Measurements from ENCODE around the gene RUNX1.

RUNX1 gene

DNA sequence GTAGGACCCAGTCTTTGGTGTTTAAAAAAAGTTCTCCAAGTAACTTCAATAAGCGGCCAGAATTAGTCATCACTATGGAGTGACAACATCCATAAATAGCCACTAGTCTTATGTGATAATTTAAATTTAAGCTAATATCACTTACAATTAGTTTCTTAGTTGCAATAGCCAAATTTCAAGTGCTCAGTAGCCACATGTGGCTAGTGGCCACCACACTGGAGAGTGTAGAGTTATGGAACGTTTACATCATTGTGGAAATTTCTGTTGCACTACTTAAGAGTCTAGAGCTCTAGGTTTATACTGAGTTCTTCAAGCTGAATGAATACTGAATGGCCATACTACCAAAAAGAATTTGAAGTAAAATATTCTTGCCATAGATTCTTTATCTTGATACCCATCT, 121.1 kb downstream of the RUNX1 start:
- no peak for DNase-seq (ENCODE audit: extremely low read depth in 1 of 2, low read depth in 1 of 2)

DNA sequence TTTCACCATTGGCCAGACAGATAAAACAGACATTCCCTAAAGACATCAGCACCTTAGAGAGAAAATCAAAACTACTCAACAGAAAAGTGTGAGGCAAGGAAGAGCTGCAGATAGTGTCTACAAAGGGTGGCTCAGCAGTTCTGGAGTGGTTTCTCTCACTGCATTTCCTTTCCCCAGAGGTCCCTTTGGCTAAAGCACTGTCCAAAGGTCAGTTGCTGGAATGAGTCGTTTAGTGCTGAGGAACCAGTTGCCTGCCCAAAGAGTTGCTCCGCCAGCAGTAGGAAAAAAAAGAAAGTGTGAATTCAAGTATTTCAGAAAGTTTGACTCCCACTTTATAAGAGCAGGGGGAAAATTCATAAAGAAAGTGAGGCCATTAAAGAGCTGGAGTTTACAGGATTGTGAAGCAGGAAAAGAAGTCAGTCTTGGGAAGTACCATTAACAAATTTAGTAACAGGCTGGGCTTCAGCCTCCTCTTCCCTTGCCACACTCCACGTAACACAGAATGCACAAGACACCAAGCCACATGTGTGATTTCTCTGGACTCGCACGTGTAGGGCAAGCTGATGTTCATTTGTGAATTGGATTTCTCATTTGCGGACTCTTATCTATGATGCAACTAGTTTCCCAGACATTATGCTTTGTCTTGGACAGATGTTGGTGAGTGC, 122.2 kb downstream of the RUNX1 start:
- no peak for DNase-seq (ENCODE audit: extremely low read depth in 1 of 2, low read depth in 1 of 2)

DNA sequence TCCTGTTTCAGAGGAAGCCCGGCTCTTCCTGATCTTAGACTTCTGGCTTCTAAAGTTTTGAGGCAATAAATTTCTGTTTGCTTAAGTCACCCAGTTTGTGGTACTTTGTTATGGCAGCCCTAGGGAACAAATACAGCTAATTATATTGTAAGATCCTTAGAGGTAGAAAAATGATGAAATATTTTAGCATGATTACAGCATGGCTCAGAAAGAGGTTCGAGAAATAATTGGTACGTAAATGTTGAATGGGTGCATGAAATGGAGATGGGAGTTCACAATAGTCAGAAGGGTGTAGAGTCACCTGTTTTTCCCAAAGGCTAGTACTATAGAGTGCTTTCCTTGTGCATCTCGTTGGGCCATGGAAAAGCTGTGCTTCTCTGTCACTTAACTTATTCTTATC, 123.5 kb downstream of the RUNX1 start:
- DNase-seq (ENCODE audit: extremely low read depth in 1 of 2, low read depth in 1 of 2): no peak

DNA sequence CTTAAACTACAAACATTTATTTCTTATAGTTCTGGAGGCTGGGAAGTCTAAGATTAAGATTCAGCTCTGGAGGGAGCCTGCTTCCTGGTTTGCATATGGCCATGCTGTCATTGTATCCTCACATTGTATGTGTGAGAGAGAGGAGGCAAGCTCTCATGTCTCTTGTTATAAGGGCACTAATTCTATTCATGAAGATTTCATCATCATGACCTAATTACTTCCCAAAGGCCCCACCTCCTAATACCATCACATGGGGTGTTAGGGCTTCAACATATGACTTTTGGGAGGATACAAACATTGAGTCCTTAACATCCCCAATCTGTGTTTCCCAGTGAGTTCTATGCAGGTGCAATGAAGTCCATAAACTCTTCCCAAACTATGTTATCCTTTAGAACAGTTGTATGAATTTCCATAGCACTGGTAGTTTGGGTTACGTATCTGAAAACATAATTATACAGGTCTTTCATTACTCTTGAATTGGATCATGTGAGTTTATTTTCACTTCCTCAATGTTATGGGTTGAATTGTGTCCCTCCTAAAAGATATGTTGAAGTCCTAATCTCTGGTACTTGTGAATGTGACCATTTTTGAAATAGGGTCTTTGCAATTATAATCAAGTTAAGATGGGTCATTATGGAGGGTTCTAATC, 124.2 kb downstream of the RUNX1 start:
- no peak for DNase-seq (ENCODE audit: extremely low read depth in 1 of 2, low read depth in 1 of 2)

DNA sequence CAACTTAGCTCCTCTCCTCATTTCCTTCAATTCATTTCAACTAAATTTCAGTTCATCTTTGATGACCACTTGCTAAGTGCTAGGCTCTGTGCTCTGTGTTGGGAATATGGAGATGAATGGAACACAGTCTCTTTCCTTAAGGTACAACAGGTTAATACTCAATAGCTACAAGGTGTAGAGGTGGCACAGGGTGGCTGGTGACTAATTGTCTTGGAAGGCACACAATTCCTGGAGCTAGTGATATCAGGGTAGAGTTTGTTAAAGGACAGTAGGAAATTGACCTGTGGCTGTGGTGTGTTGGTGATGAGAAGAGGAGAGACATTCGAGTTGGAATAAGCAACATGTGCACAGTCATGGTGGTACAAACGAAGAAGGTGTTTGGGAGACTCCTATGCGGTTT, 124.9 kb downstream of the RUNX1 start:
- no peak for DNase-seq (ENCODE audit: extremely low read depth in 1 of 2, low read depth in 1 of 2)

DNA sequence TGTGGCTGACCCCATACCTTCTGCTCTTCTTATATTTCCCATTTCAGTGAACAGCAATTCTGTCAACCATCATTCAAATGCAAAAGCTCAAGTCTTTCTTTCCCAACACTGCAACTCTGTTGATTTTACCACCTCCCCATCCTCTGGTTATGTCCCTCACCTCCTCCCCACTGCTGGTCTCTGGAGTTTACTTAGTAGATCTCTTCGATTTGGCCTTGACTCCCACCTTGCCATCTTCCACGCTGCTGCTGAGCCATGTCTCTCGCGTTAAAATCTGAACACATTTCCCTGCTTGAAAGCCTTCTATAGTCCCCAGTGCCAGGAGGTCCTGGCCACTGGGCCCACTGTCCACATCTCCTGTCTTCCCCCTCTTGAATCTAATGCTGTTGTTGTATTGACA, 125.5 kb downstream of the RUNX1 start:
- no peak for DNase-seq (ENCODE audit: extremely low read depth in 1 of 2, low read depth in 1 of 2)

DNA sequence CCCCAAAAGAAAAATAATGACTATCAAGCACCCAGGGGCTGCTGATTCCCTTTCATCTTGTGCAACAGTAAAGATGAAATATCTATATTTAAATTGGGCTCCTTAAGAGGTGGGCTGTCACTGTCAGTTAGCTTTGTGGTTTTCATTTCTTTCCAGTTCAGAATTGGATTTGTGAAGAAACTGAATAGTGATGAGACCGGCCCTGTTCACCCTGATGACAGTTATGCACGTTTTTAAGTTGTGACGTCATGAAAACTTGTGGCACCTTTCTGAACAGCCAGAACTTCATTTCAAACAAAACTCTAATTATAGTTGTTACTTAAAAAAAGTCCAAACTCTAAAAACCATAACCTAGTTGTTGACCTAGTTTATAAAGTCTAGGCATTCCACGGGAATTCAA, 125.9 kb downstream of the RUNX1 start:
- DNase-seq (ENCODE audit: extremely low read depth in 1 of 2, low read depth in 1 of 2): no peak

DNA sequence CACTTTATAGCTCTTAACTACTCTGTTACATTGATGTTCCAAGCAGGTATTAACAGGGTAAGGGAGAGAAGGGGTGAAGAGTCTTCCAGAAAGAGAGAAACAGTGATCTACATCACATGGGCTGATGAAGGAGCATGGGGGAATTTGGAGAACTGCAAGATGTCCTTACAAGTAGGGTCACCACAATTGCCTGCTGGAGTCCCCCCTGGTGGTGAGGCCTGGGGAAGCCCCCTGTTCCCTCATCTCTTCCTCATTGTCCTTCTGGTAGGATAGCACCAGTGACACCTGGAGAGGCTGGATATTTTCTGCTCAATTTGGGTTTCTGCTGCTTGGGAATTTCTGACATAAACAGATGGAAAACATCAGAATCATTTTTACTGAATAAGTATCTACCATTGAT, 126.6 kb downstream of the RUNX1 start:
- DNase-seq (ENCODE audit: extremely low read depth in 1 of 2, low read depth in 1 of 2): no peak

DNA sequence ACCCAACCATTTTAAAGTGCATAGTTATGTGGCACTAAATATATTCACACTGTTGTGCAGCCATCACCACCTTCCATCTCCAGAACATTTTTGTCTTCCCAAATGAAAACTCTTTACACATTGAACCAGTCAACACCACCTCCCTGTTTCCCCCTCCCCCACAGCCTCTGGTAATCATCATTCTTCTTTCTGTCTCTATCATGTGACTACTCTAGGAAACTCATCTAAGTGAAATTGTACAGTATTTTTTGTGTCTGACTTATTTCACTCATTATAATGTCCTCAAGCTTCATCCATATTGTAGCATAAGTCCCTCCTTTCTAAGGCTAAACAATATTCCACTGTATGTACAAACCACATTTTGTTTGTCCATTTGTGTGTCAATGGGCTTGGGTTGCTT, 128.0 kb downstream of the RUNX1 start:
- DNase-seq (ENCODE audit: extremely low read depth in 1 of 2, low read depth in 1 of 2): no peak

DNA sequence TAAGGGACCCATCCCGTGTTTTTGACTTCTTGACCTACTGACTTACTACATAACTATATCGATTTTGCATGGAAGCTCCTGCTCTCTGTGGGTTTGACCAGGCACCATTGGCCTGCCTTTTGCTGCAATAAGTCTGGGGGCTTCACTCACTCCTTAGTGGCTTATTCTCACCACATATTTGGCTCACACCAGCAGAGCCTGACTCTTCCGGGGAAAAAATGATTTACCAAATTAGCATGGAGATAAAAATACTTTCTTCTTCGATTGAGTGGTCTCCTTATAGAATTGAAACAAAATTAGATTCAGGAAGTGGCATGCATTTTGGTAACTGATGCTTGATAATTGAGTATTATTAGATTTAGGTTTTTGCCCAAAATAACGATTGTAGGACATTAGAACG, 129.7 kb downstream of the RUNX1 start:
- DNase-seq (ENCODE audit: extremely low read depth in 1 of 2, low read depth in 1 of 2): no peak

DNA sequence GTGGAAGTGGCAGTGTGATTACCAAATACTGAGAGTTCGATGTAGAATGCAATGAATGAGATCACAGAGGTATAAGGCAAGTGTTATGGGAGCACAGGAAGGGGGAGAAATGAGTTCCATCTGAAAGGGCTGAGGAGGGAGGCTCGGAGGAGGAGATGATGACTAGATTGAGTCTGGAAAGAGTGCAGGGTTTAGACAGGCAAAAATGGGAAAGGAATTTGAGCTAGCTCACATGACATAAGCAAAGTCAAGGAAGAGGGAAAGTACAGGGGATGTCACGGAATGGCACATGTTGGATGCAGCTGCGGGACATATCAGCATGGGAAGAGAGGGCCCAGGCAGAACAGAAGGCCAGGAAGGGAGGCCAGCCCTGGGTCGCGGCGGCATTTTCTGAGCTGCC, 132.7 kb downstream of the RUNX1 start:
- DNase-seq (ENCODE audit: extremely low read depth in 1 of 2, low read depth in 1 of 2): no peak

DNA sequence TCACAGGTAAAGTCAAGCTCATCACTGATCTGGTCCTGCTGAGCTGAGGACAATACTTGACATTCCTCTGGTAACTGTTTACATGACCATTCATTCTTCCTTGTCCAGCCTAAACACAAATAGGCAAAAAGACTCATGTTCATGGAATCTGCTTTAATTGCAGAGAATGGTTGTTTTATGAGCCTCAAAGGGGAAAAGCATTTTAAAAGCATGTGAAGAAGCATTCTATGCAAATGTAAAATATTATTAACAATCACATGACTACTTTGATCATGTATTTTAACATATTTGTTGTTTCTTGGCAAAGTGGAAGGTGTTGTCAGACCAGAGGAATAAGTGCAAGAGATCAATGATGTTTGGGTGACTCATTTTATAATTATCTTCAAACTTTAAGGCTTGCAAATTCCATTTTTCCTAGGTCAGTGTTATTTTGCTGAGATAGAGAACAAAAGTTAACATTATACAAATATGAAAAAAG, 133.7 kb downstream of the RUNX1 start:
- DNase-seq (ENCODE audit: extremely low read depth in 1 of 2, low read depth in 1 of 2): no peak

DNA sequence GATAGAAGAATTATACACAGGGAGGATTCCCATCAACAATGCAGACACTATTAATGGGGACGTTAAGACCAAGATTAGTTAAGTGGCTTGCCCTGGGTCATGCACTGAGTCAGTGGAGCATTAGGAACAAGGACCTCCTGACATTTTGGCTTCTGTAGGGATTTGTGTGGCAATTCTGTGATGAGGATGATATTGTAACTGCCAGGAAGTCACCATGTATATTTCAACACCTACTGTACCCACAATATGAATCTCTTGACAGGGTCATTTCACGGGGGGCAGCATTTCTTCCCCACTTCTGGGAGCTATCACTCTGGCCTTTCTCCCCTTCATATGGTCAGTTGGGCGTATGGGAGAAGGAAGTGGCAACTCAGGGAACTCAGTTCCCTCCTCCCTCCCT, 134.9 kb downstream of the RUNX1 start:
- no peak for DNase-seq (ENCODE audit: extremely low read depth in 1 of 2, low read depth in 1 of 2)

DNA sequence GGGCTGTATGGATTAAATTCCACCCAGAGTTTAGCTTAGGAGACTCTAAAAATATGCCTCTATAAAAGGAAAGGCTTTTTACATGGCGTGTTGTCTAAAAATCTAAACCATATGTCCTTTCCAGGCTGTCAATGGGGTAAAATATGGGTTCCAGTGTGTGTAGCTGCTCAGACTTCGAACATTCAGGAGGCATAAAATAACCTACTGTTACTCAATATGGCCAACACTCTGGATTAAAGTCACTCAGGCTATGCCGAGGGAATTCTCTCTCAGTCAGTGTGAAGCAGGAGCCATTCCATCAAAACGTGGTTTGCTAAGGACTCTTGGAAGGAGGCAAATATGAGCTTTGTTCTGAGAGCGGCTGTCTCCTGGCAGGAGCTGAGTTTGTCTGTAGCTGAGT, 135.3 kb downstream of the RUNX1 start:
- no peak for DNase-seq (ENCODE audit: extremely low read depth in 1 of 2, low read depth in 1 of 2)

DNA sequence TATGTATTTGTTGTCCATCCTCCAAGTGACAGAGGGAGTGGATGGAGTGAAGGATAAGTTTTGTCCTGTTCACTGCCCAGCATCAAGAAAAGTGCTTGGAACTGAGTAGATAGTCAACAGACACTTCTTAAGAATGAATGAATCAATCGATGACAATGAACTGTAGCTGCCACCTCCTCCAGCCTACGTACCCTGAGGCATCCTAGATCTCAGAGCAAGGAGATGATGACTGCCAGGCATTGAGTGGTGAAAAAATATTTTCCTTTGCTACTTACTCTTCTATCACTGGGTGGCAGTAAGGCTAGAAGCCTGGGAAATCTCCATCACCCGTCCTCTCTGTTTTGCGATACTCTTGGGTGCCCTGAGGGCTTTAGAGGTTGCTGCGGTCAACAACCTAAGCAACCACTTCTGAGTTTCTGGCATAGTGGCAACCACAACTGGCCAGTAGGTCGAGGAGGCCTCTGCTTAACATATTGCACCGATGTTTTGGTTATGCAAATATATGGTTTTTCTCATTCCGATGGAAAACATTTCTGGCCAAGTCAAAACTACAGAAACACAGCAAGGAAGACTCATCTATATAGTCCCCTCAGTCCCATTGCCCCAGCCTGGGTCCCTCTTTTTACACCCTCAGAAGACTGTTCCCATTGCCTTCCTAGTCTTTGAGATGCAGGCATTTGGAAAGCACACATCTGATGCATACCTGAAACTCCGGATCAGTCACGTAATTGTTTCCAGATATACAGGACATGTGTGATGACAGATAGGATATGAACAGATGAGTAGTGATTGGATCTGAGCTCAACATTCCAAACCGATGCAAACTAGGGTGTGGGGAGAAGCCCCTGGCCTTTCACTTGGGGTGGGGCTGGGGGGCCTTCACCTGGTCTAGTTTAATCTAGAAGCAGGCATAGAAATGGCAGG, 136.8 kb downstream of the RUNX1 start:
- DNase-seq (ENCODE audit: extremely low read depth in 1 of 2, low read depth in 1 of 2): no peak

DNA sequence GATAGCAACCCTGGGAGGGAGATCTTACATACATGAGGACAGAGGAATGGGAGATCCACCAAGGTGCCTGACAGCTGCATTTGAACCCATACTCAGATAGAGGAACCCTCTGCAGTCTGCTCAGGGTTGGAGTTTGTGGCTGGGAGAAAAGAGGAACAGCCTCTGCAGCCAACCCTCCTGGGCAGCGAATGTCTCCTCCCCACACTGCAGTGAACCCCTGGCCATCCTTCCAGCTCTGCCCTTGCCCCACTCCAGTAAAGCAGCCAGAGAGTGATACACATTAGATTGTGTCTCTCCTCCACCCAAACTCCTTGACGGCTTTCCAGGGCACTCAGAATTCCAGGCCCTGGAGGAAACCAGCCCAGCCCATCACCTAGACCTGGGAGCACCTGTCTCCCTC, 137.7 kb downstream of the RUNX1 start:
- no peak for DNase-seq (ENCODE audit: extremely low read depth in 1 of 2, low read depth in 1 of 2)

DNA sequence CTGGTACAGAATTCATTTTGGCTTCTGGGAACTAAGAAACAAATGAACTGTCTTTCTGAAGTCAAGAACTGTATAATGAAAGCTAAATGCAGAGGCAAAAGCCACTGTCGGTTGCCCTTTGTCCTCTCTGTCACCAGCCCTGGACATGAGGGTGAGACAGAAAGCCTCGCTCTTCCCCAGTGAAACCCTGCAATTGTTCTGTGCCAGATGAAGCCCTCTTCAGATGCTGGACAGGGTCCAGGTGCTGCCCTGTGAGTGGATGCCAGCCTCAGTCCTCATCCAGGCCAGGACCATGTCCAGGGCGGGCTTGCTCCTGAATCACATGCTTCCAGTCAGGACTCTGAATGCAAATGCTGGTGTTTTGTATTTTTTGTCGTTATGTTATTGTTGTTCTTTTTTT, 138.7 kb downstream of the RUNX1 start:
- DNase-seq (ENCODE audit: extremely low read depth in 1 of 2, low read depth in 1 of 2): no peak

DNA sequence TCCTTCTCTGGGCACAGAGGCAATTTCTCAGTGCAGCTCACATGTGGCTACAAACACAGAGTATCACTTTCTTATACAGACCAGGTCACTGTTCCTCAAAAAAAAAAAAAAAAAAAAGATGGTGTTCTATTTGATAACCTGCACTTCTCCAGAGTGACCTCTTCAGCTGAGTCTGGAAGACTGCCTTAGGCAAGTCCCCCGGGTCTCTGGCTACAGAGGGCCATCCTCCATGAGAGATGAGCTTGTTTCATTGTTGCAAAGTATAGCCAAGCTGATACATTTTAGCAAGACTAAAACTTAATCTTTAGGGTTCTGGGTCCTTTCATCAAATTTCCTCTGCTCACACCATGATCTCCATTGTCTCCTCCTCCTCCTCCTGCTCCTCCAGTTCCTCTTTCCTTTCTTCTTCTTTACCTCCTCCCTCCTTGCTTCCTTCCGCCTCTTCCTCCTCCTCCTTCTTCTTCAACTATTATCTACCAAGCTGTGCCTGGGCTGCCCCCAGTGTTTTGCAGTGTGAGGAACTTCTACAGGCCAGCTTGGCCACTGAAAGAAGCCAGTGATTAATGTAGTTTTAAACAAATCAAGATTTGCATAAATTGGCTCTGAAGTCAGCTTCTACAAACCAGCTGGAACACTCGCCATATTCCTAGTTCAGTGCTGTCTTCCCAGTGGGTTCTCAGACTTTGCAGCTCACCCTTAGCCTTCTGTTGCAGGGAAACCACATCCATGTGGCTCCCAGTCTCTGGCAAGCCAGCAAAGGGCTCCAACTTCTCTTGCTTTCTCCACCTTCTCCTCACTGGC, 139.4 kb downstream of the RUNX1 start:
- no peak for DNase-seq (ENCODE audit: extremely low read depth in 1 of 2, low read depth in 1 of 2)

DNA sequence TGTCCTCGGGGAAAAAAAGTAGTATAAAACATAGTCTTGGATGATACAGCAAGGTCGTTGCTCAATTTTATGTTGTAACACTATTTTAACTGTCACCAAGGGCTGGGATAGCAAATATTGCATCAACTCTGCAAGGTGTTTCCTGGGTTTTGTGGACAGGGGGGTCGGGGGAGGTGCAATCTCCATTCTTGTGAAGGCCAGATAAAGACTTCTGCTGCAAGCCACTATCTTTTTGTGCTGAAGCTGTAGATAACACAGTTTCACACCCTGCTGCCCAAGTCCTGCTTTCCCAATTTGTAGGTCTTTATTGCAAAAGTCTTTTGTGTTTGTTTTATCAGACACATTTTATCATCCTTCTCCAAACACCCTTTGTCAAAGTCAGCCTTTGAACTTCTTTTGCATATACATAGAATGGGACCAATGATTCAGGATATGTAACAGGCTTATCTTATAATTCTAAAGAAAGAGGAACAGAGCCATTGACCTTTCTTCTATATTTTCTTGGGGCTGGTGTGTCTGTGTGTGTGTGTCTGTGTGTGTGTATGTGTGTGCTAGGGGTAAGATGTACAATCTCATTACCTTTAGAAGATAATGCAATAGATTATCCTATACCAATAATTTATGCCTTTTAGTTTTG, 140.6 kb downstream of the RUNX1 start:
- DNase-seq (ENCODE audit: extremely low read depth in 1 of 2, low read depth in 1 of 2): no peak
